Stimulated activated CD8-positive, alpha-beta memory T cell treated with anti-CD3 and anti-CD28 coated beads, Interleukin-4, amount 100 ng/mL, for 1 hour (primary cell): ENCODE measurements around the gene CCDC33.

Experiments used
- DNase-seq, 2 donors: peaks; one replicate each; pipeline ENCODE4 v3.0.0-alpha.2; 2020; ENCODE audit warnings: low read depth in 2 of 2, low spot score in 1 of 2

The CCDC33 gene

GRCh38 chr15:74208901-74209559 is 27.1 kb upstream of the CCDC33 start:
- no peak for DNase-seq

GRCh38 chr15:74209560-74209958 is 26.6 kb upstream of the CCDC33 start:
- DNase-seq = no peak

GRCh38 chr15:74209997-74210671 is 26.0 kb upstream of the CCDC33 start:
- DNase-seq = no peak

GRCh38 chr15:74210729-74211128 is 25.4 kb upstream of the CCDC33 start:
- DNase-seq = no peak

GRCh38 chr15:74211656-74212055 is 24.5 kb upstream of the CCDC33 start:
- no peak for DNase-seq

GRCh38 chr15:74212494-74212893 is 23.6 kb upstream of the CCDC33 start:
- no peak for DNase-seq

GRCh38 chr15:74213858-74214284 is 22.3 kb upstream of the CCDC33 start:
- no peak for DNase-seq

GRCh38 chr15:74214324-74215021 is 21.7 kb upstream of the CCDC33 start:
- DNase-seq = no peak

GRCh38 chr15:74215958-74216357 is 20.2 kb upstream of the CCDC33 start:
- no peak for DNase-seq

- no peak for DNase-seq
Observed at GRCh38 chr15:74216949-74217348, 19.2 kb upstream of the CCDC33 start.

- DNase-seq = no peak
Observed at GRCh38 chr15:74217907-74218885, 17.9 kb upstream of the CCDC33 start.

- DNase-seq = no peak
Observed at GRCh38 chr15:74220475-74221248, 15.5 kb upstream of the CCDC33 start.

GRCh38 chr15:74221399-74222239 is 14.5 kb upstream of the CCDC33 start:
- no peak for DNase-seq

GRCh38 chr15:74222240-74223119 is 13.6 kb upstream of the CCDC33 start:
- no peak for DNase-seq

GRCh38 chr15:74225928-74226327 is 10.2 kb upstream of the CCDC33 start:
- no peak for DNase-seq

GRCh38 chr15:74226761-74227540 is 9.2 kb upstream of the CCDC33 start:
- DNase-seq = no peak

- no peak for DNase-seq
Observed at GRCh38 chr15:74227968-74228722, 8.0 kb upstream of the CCDC33 start.
